ENCODE results near the gene SNTG2.

- TF ChIP-seq POLR2A (IDR thresholded peaks at IDR 0.05): no peak
- TF ChIP-seq, protein P1, sequence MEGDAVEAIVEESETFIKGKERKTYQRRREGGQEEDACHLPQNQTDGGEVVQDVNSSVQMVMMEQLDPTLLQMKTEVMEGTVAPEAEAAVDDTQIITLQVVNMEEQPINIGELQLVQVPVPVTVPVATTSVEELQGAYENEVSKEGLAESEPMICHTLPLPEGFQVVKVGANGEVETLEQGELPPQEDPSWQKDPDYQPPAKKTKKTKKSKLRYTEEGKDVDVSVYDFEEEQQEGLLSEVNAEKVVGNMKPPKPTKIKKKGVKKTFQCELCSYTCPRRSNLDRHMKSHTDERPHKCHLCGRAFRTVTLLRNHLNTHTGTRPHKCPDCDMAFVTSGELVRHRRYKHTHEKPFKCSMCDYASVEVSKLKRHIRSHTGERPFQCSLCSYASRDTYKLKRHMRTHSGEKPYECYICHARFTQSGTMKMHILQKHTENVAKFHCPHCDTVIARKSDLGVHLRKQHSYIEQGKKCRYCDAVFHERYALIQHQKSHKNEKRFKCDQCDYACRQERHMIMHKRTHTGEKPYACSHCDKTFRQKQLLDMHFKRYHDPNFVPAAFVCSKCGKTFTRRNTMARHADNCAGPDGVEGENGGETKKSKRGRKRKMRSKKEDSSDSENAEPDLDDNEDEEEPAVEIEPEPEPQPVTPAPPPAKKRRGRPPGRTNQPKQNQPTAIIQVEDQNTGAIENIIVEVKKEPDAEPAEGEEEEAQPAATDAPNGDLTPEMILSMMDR (IDR thresholded peaks at IDR 0.05): no peak
Measured at GRCh38 chr2:938181-939005, 12.3 kb upstream of the SNTG2 start.

Measured in tibial nerve (tissue), 3 donors.